Breast epithelium (tissue), 4 donors: ENCODE results near the gene GNAL. TPM values are rescaled to one million over a fixed set of nuclear protein-coding genes. Genes with fewer than 3 reads are reported as not detected.

Experiments used
- DNase-seq, 2 donors: peaks; one replicate each; pipeline ENCODE4 v3.0.0-alpha.2; 2019; ENCODE audit warnings: low spot score in 2 of 2
- H3K27ac ChIP-seq, 2 donors: fragments of 200-600 bp; sonication (generic) in 1 of 2; one replicate each; pipeline ENCODE4 v1.5.1; 2016 to 2019; ENCODE audit warnings: mild to moderate bottlenecking in 1 of 2
- H3K27me3 ChIP-seq, 2 donors: fragments of 200-600 bp; sonication (generic) in 1 of 2; one replicate each; pipeline versions ENCODE4 v1.5.1 to v1.6.0; 2017 to 2019; ENCODE audit warnings: control low read depth in 1 of 2, mild to moderate bottlenecking in 1 of 2
- H3K36me3 ChIP-seq: fragments of 200-600 bp; one replicate; pipeline ENCODE4 v1.5.1; 2019
- H3K4me1 ChIP-seq, 2 donors: fragments of 200-600 bp; sonication (generic); one replicate each; pipeline ENCODE4 v1.5.1; 2016 to 2019; ENCODE audit warnings: control low read depth in 1 of 2
- H3K4me3 ChIP-seq, 3 donors: fragments of 200-600 bp; sonication (generic); 1 replicate in 2 of 3; 2 replicates in 1 of 3; pipeline ENCODE4 v1.5.1; 2016 to 2019; ENCODE audit warnings: mild to moderate bottlenecking in 3 of 3, moderate library complexity in 2 of 3
- H3K9me3 ChIP-seq, 2 donors: fragments of 200-600 bp; sonication (generic) in 1 of 2; one replicate each; pipeline ENCODE4 v1.5.1; 2016 to 2019; ENCODE audit warnings: control low read depth in 1 of 2
- POLR2A ChIP-seq: fragments of 450-650 bp; IDR thresholded peaks from one replicate; pipeline ENCODE4 v1.6.1; 2016; ENCODE audit warnings: antibody characterized with exemption, mild to moderate bottlenecking, moderate library complexity
- POLR2AphosphoS5 ChIP-seq, 3 donors: sonication (generic); formaldehyde crosslinking; IDR thresholded peaks; one replicate each; pipeline ENCODE4 v1.6.1; 2017; ENCODE audit warnings: antibody characterized with exemption in 3 of 3
- intact Hi-C: fragments of 100-400 bp; cut with DNase I; formaldehyde crosslinking; loops from one replicate; pipeline ENCODE4 v1.15.1; 2023; ENCODE audit warnings: low total_unique reads
- total RNA-seq, 3 donors: library from RNA; depleted of rRNA; stranded (reverse); fragments of >200 nt; gene quantifications; one replicate each; pipeline ENCODE4 v1.1.0, GENCODE V29; 2016
- TF ChIP-seq, protein P1 (sequence below), 3 donors: fragments of 450-650 bp; IDR thresholded peaks; one replicate each; pipeline ENCODE4 v1.5.1; 2016 to 2017; ENCODE audit warnings: antibody characterized with exemption in 3 of 3, mild to moderate bottlenecking in 3 of 3, moderate library complexity in 3 of 3

The GNAL gene
- total RNA-seq, 3 donors from 2014 or later: 6.6 to 15.4 (median 7.5) TPM

DNA sequence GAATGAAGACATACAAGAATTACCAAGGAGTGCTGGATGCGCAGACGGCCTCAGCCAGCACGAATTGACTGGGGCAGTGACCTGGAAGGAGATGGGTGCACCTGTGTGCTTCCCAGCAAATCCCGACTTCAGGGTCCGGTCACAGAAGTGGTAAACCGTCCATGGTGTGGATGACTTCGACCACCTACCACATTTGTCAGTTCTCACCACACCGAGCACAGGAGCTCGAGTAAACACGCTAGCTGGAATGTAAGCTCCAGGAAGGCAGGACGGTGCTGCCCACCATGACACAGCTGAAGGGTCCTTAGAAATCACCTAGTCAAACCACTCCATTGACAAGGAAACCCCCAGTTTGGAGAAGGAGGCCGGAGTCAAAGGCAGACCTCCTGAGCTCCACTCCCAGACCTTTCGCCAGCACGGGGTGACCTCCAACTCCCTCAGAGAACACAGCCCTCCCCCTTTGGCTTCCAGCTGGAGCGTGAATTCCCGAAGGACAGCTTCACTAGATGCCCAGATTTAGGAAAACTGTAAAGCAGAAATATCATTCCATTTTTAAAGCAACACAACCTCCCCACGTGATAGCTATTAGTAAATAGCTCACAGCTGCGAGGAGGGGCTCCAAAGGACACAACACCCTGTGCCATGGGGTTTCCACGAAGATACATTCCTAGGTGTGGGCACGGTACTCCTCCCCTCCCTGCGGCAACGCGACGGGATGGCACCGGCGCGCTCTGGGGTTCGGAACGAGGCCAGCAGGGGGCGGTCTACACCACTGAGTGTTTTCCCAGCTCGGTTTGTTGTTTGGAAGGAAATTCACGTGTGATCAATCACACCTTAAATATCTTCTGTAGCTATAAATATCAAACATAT lies 34.1 kb upstream of the GNAL start:
- Histone ChIP-seq H3K27me3 (no peaks in the 10 kb centered on the region), H3K4me3 (peak overlapping the region in 1 of 3 donors; percentile 26), H3K36me3 (no peaks in the 10 kb centered on the region), H3K9me3 (no peaks in the 10 kb centered on the region), H3K4me1 (no peaks in the 10 kb centered on the region), H3K27ac (no peak overlapping the region)
- intact Hi-C loops: no loop called here
- peak in 1 of 2 donors; percentile 27 for DNase-seq
- TF ChIP-seq, protein P1, sequence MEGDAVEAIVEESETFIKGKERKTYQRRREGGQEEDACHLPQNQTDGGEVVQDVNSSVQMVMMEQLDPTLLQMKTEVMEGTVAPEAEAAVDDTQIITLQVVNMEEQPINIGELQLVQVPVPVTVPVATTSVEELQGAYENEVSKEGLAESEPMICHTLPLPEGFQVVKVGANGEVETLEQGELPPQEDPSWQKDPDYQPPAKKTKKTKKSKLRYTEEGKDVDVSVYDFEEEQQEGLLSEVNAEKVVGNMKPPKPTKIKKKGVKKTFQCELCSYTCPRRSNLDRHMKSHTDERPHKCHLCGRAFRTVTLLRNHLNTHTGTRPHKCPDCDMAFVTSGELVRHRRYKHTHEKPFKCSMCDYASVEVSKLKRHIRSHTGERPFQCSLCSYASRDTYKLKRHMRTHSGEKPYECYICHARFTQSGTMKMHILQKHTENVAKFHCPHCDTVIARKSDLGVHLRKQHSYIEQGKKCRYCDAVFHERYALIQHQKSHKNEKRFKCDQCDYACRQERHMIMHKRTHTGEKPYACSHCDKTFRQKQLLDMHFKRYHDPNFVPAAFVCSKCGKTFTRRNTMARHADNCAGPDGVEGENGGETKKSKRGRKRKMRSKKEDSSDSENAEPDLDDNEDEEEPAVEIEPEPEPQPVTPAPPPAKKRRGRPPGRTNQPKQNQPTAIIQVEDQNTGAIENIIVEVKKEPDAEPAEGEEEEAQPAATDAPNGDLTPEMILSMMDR (IDR thresholded peaks at IDR 0.05): peak; percentile 39 to 70 (median 59)
- TF ChIP-seq POLR2A (no peak), POLR2AphosphoS5 (IDR thresholded peaks at IDR 0.05) (no peak)

- TF ChIP-seq POLR2A (no peak), POLR2AphosphoS5 (IDR thresholded peaks at IDR 0.05) (no peak)
- TF ChIP-seq, protein P1 (IDR thresholded peaks at IDR 0.05): no peak
- no peaks in the 10 kb centered on the region for H3K9me3 ChIP-seq
- no peaks in the 10 kb centered on the region for H3K27me3 ChIP-seq
- peak overlapping the region in 1 of 3 donors; percentile 26 for H3K4me3 ChIP-seq
- no peak for DNase-seq
- no peaks in the 10 kb centered on the region for H3K36me3 ChIP-seq
- H3K27ac ChIP-seq: no peak overlapping the region
- intact Hi-C loops: no loop called here
- no peaks in the 10 kb centered on the region for H3K4me1 ChIP-seq
Observed at GRCh38 chr18:11655606-11655932, 33.5 kb upstream of the GNAL start.

- no peaks in the 10 kb centered on the region for H3K4me1 ChIP-seq
- no peaks in the 10 kb centered on the region for H3K36me3 ChIP-seq
- no peak overlapping the region for H3K4me3 ChIP-seq
- H3K27me3 ChIP-seq: no peaks in the 10 kb centered on the region
- no peak overlapping the region for H3K27ac ChIP-seq
- intact Hi-C loops: no loop called here
- no peak for TF ChIP-seq POLR2A
- TF ChIP-seq, protein P1 (IDR thresholded peaks at IDR 0.05): no peak
- TF ChIP-seq POLR2AphosphoS5 (IDR thresholded peaks at IDR 0.05): no peak
- DNase-seq: no peak
- H3K9me3 ChIP-seq: no peaks in the 10 kb centered on the region
Observed at GRCh38 chr18:11657152-11657551, 31.9 kb upstream of the GNAL start.

- H3K9me3 ChIP-seq: no peaks in the 10 kb centered on the region
- H3K36me3 ChIP-seq: no peaks in the 10 kb centered on the region
- no peak overlapping the region for H3K27ac ChIP-seq
- no peak for DNase-seq
- no peaks in the 10 kb centered on the region for H3K4me1 ChIP-seq
- intact Hi-C loops: no loop called here
- no peak overlapping the region for H3K4me3 ChIP-seq
- H3K27me3 ChIP-seq: no peaks in the 10 kb centered on the region
- TF ChIP-seq, protein P1 (IDR thresholded peaks at IDR 0.05): no peak
- TF ChIP-seq POLR2A: no peak
- no peak for TF ChIP-seq POLR2AphosphoS5 (IDR thresholded peaks at IDR 0.05)
Observed at GRCh38 chr18:11657554-11657953, 31.5 kb upstream of the GNAL start.

GRCh38 chr18:11658019-11658418 lies 31.0 kb upstream of the GNAL start:
- Histone ChIP-seq H3K4me3 (no peak overlapping the region), H3K27me3 (no peaks in the 10 kb centered on the region), H3K27ac (no peak overlapping the region), H3K4me1 (no peaks in the 10 kb centered on the region), H3K36me3 (no peaks in the 10 kb centered on the region), H3K9me3 (no peaks in the 10 kb centered on the region)
- DNase-seq: no peak
- TF ChIP-seq, protein P1 (IDR thresholded peaks at IDR 0.05): no peak
- TF ChIP-seq POLR2A (no peak), POLR2AphosphoS5 (IDR thresholded peaks at IDR 0.05) (no peak)
- intact Hi-C loops: no loop called here
